K562 (cell line): ENCODE measurements around the gene EMC10. TPM values are rescaled to one million over a fixed set of nuclear protein-coding genes. Genes with fewer than 3 reads are reported as not detected.

Experiments used
- CHD2 ChIP-seq: IDR thresholded peaks from 2 replicates; pipeline ENCODE4 v1.6.1; 2011; ENCODE audit warnings: low read depth, low read length
- ERF ChIP-seq: fragments of 450-650 bp; formaldehyde crosslinking; IDR thresholded peaks from 2 replicates; pipeline ENCODE4 v1.4.0; 2020; ENCODE audit warnings: mild to moderate bottlenecking, mixed read lengths
- FOXK2 ChIP-seq, 2 experiments: fragments of 450-650 bp; IDR thresholded peaks in 1 of 2; conservative IDR thresholded peaks in 1 of 2; 2 replicates each; pipeline ENCODE4 v1.6.1; 2016; ENCODE audit warnings: low read depth in 2 of 2, mild to moderate bottlenecking in 1 of 2
- KDM5B ChIP-seq: fragments of 200-600 bp; sonication (generic); IDR thresholded peaks from 2 replicates; pipeline ENCODE4 v1.6.1; 2012; ENCODE audit warnings: low read depth, mild to moderate bottlenecking, moderate library complexity, low read length, control low read depth, inconsistent platforms; ENCODE audit not compliant: insufficient replicate concordance
- MNT ChIP-seq, 2 experiments: fragments of 450-650 bp; conservative IDR thresholded peaks; 2 replicates each; pipeline ENCODE4 v1.6.1; 2017; ENCODE audit warnings: mild to moderate bottlenecking in 2 of 2, moderate library complexity in 2 of 2
- PBX2 ChIP-seq, 2 experiments: IDR thresholded peaks in 1 of 2; conservative IDR thresholded peaks in 1 of 2; 2 replicates each; pipeline ENCODE4 v1.6.1; 2016; ENCODE audit warnings: low read depth in 2 of 2, mild to moderate bottlenecking in 1 of 2, missing compliant biosample characterization in 1 of 2, missing genetic modification characterization in 1 of 2, moderate library complexity in 1 of 2
- PRMT5 ChIP-seq: sonication (generic); formaldehyde crosslinking; IDR thresholded peaks from 2 replicates; pipeline ENCODE4 v1.5.0; 2020; ENCODE audit warnings: missing genetic modification reagents
- SIN3B ChIP-seq: fragments of 450-650 bp; IDR thresholded peaks from 2 replicates; pipeline ENCODE4 v1.6.1; 2017; ENCODE audit warnings: low read depth, mild to moderate bottlenecking, moderate library complexity
- TCF3 ChIP-seq: sonication (generic); formaldehyde crosslinking; IDR thresholded peaks from 2 replicates; pipeline ENCODE4 v1.4.0; 2020; ENCODE audit warnings: mild to moderate bottlenecking, missing genetic modification reagents
- polyA plus RNA-seq, 8 experiments: library from polyadenylated mRNA; depleted of rRNA in 4 of 8; stranded (reverse) in 5 of 8; unstranded in 3 of 8; fragments of >200 nt; fragmentation: Nextera tagmentation in 2 of 8; fragmentation: Illumina TruSeq in 1 of 8; extraction: Ambion mirVana in 2 of 8; extraction: Trizol in 1 of 8; gene quantifications; 2 replicates each; pipeline versions ENCODE4 v1.2.1 to v1.2.3, GENCODE V29; 2011 to 2014; ENCODE audit warnings: inconsistent platforms in 1 of 8, missing spikeins in 1 of 8
- total RNA-seq, 7 experiments: library from RNA; depleted of rRNA in 6 of 7; stranded (reverse); fragments of >200 nt in 6 of 7; fragmentation: Illumina TruSeq in 2 of 7; extraction: Trizol in 2 of 7; gene quantifications; 2 replicates each; pipeline versions ENCODE4 v1.2.1 to v1.2.3, GENCODE V29; 2011 to 2021; ENCODE audit warnings: low replicate concordance in 1 of 7
- TF ChIP-seq, protein P1 (sequence below): fragments of 250-450 bp; sonication (Bioruptor Pico); IDR thresholded peaks from 2 replicates; pipeline ENCODE4 v1.8.0; 2022; ENCODE audit warnings: inconsistent platforms, mild to moderate bottlenecking, moderate library complexity, borderline replicate concordance
- TF ChIP-seq, protein P2 (sequence below): fragments of 450-650 bp; IDR thresholded peaks from 2 replicates; pipeline ENCODE4 v1.6.1; 2016; ENCODE audit warnings: low read depth

The EMC10 gene
- total and polyA plus RNA-seq, 9 of the 15 experiments (the other 6 are each of a cell fraction or from before 2014, with no cell fraction given) = 1.4 to 46.0 (median 13.1) TPM

- TF ChIP-seq, protein P1, sequence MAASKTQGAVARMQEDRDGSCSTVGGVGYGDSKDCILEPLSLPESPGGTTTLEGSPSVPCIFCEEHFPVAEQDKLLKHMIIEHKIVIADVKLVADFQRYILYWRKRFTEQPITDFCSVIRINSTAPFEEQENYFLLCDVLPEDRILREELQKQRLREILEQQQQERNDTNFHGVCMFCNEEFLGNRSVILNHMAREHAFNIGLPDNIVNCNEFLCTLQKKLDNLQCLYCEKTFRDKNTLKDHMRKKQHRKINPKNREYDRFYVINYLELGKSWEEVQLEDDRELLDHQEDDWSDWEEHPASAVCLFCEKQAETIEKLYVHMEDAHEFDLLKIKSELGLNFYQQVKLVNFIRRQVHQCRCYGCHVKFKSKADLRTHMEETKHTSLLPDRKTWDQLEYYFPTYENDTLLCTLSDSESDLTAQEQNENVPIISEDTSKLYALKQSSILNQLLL (CRISPR knock-in tag) = no peak
- TF ChIP-seq ERF (CRISPR knock-in tag) (peak; percentile 26; the same call in 1 of the 2 replicates), PBX2 (CRISPR knock-in tag; IDR thresholded peaks at IDR 0.05; ENCODE audit: low read depth) (no peak), PBX2 (tag; conservative IDR thresholded peaks at IDR 0.05; ENCODE audit: low read depth) (no peak), TCF3 (CRISPR knock-in tag) (no peak), PRMT5 (no peak), SIN3B (peak; percentile 13; the same call in 1 of the 2 replicates), MNT (conservative IDR thresholded peaks at IDR 0.05) (no peak), CHD2 (peak; percentile 85), FOXK2 (conservative IDR thresholded peaks at IDR 0.05 in 1 of 2, IDR thresholded peaks at IDR 0.05 in 1 of 2; ENCODE audit: low read depth in 2 of 2) (0 out of 4 replicates have a peak, but pooled peaks of 1 of the 2 experiments have one; percentile 10), KDM5B (peak; percentile 57)
- TF ChIP-seq, protein P2, sequence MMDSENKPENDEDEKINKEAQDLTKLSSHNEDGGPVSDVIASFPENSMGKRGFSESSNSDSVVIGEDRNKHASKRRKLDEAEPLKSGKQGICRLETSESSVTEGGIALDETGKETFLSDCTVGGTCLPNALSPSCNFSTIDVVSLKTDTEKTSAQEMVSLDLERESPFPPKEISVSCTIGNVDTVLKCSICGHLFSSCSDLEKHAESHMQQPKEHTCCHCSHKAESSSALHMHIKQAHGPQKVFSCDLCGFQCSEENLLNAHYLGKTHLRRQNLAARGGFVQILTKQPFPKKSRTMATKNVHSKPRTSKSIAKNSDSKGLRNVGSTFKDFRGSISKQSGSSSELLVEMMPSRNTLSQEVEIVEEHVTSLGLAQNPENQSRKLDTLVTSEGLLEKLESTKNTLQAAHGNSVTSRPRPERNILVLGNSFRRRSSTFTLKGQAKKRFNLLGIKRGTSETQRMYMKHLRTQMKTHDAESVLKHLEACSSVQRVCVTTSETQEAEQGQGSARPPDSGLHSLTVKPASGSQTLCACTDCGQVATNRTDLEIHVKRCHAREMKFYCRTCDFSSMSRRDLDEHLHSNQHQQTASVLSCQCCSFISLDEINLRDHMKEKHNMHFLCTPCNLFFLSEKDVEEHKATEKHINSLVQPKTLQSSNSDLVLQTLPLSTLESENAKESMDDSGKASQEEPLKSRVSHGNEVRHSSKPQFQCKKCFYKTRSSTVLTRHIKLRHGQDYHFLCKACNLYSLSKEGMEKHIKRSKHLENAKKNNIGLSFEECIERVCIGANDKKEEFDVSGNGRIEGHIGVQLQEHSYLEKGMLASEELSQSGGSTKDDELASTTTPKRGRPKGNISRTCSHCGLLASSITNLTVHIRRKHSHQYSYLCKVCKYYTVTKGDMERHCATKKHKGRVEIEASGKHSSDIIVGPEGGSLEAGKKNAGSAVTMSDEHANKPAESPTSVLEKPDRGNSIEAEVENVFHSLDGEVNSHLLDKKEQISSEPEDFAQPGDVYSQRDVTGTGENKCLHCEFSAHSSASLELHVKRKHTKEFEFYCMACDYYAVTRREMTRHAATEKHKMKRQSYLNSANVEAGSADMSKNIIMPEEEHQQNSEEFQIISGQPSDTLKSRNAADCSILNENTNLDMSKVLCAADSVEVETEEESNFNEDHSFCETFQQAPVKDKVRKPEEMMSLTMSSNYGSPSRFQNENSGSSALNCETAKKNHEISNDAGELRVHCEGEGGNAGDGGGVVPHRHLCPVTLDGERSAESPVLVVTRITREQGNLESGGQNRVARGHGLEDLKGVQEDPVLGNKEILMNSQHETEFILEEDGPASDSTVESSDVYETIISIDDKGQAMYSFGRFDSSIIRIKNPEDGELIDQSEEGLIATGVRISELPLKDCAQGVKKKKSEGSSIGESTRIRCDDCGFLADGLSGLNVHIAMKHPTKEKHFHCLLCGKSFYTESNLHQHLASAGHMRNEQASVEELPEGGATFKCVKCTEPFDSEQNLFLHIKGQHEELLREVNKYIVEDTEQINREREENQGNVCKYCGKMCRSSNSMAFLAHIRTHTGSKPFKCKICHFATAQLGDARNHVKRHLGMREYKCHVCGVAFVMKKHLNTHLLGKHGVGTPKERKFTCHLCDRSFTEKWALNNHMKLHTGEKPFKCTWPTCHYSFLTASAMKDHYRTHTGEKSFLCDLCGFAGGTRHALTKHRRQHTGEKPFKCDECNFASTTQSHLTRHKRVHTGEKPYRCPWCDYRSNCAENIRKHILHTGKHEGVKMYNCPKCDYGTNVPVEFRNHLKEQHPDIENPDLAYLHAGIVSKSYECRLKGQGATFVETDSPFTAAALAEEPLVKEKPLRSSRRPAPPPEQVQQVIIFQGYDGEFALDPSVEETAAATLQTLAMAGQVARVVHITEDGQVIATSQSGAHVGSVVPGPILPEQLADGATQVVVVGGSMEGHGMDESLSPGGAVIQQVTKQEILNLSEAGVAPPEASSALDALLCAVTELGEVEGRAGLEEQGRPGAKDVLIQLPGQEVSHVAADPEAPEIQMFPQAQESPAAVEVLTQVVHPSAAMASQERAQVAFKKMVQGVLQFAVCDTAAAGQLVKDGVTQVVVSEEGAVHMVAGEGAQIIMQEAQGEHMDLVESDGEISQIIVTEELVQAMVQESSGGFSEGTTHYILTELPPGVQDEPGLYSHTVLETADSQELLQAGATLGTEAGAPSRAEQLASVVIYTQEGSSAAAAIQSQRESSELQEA = 0 out of 2 replicates have a peak, but pooled peaks have one; percentile 14
These were observed 44.7 kb upstream of the EMC10 start (continued) for GRCh38 chr19:50431343-50432220.
